ENCODE data around the gene C10orf71.

C10orf71 gene

DNA sequence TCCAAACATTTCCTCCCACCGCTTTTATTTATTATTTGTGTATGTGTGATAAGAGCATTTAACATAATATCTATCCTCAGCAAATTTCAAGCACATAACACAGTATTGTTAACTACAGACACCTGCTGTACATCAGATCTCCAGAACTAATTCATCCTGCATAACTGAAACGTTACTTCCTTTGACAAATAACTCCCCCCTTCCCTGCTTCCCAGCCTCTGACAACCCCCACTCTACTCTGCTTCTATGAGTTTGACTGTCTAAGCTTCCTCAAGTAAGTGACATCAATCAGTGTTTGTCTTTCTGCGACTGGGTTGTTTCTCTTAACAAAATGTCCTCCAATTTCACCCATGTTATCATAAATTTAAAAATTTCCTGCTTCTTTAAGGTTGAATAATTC is 22.1 kb downstream of the C10orf71 start:
- no peak for DNase-seq

DNA sequence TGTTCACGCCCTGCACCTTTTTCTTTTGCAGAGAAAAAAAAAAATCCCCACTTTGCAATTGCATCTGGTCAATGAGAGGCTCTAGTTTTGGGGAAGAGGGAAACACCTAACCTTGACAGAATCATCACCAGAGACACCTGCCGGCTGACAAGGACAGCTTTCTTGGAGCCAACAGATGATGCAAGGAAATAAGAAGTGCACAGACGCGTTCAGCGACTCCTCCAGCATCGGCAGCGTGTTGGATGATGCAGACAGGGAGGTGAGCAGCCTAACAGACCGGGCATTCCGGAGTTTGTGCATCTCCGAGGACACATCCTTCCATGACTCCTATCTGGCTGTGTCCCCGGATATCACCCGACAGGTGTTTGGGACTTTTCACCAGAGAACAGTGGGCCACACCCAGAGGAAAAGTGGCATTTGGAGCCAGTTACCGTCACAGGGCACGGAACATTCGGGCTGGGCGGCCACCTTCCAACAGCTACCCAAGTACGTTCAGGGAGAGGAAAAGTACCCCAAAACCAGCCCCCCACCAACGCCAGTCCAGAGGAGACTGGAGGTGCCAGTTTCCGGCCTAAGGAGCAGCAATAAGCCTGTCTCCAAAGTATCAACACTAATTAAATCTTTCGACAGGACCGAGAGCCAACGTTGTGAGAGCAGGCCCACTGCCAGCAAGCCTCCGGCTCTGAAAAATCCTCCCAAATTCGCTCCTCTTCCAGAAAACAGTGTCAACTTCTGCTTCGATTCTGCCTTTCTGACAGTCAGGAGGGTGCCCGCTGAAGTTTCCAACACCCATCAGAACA is 23.6 kb downstream of the C10orf71 start:
- no peak for DNase-seq

GRCh38 chr10:49323171-49323895 is 24.4 kb downstream of the C10orf71 start:
- no peak for DNase-seq

- DNase-seq, result no peak
Measured at GRCh38 chr10:49323896-49324270, 24.9 kb downstream of the C10orf71 start.

GRCh38 chr10:49324711-49325110 is 25.7 kb downstream of the C10orf71 start:
- no peak for DNase-seq

GRCh38 chr10:49325131-49325915 is 26.4 kb downstream of the C10orf71 start:
- no peak for DNase-seq

- no peak for DNase-seq
Measured at GRCh38 chr10:49325916-49326783, 27.2 kb downstream of the C10orf71 start.

- no peak for DNase-seq
Measured at GRCh38 chr10:49327036-49327813, 28.3 kb downstream of the C10orf71 start.

DNA sequence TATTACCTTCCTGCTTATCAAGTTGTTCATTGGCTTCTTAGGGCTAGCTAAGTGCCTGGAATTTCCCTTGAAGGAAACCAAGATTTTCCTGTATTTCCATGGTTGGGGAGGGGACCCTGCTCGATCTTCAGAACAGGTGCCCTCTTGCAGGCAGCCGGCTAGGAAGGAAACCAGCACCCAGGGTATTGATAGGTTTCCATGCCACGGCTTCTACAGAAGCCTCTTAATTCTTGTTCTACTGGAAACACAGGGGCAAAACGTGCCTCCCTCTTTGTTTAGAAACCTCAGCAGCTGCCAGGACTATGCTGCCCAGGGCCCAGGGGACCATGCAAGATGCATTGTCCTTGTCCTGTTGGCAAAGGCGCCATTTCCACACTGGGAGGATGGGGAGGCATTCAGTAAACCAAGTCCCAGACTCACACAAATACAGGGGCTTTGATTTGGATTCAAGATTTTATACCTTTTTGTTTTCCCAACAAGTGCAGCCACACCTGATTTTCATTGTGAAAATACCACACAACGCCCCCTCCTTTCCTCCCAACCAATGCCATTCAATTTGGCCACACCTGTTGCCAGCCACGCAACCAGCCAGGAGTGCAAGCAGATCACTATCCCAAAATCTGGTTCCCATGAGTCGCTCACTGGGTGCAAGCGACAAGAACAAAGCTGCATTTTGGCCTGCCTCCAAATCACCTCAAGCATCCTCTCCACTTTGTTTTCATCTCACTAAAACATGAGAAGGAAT is 29.6 kb downstream of the C10orf71 start:
- no peak for DNase-seq

DNA sequence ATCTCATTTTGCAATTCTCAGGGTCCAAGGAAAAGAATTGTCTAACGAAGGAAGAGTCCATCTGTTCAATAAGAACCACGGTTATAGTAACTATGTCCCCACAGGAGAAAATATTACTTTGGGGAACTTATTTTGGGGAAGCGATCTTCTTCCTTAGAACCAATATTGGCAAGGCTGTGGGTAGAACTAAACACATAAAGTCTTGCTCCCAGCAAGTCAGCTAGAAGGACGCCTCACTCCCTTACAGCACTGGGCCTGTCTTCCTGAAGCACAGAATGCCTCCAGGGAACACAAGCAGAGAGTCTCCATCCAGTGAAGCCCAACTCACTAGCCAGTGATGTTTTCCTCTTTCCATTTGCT is 30.2 kb downstream of the C10orf71 start:
- DNase-seq, result no peak

GRCh38 chr10:49330127-49330665 is 31.2 kb downstream of the C10orf71 start:
- DNase-seq, result no peak

GRCh38 chr10:49331431-49331830 is 32.5 kb downstream of the C10orf71 start:
- DNase-seq, result no peak

- DNase-seq, result no peak
Measured at GRCh38 chr10:49332333-49332732, 33.4 kb downstream of the C10orf71 start.

GRCh38 chr10:49332768-49333167 is 33.8 kb downstream of the C10orf71 start:
- no peak for DNase-seq

DNA sequence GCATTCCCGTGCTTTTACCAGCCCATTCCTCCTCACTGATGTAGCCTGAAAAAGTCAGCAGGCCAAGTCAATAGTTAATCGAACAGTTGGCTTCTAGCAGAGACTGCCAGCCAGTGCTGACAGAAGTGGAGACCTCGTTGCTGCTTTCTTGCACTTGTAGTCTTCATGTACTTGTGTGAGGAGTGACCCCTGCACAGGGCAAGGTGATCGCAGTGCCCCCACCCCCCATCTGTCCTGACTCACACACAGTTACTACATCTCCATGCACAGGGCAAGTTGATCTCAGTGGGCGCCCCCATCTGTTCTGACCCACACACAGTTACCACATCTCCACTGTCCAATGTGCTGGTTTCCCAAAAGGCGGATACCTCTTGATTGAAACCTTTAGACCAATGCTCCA is 34.2 kb downstream of the C10orf71 start:
- DNase-seq, result no peak

DNA sequence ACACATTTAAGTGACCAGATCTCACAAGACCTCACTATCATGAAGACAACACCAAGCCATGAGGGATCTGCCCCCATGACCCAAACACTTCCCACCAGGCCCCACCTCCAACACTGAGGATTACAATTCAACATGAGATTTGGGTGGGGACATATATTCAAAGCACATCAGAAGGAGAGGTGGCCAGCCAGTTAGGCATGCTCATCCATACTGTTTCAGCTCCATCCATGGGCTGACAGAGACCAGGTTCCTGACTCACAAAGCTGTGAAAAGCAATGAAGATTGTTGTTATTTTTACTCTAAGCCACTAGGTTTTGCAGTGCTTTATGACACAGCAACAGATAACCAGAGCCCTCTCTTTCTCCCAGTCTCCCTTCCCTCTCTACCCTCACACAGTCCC is 36.0 kb downstream of the C10orf71 start:
- DNase-seq, result no peak

- DNase-seq, result no peak
Measured at GRCh38 chr10:49335364-49335972, 36.5 kb downstream of the C10orf71 start.

DNA sequence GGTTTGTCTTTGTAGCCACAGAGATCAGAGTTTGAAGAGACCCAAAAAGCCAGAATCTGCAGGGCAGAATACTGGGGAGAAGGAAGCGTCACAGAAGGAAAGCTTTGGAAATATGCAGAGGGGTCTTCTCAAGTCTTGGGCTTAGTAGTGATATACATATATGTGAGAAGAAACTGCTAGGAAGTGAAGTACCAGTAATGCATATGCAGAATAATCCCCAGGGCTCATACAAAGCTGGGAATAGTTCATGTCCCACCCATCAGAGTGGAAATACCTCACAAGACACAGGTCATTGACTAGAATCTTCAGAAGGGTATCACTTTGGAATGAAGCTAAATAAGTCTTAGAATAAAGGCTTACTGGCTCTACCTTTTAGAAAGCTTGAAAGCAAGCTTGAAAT is 39.6 kb downstream of the C10orf71 start:
- DNase-seq, result no peak

- no peak for DNase-seq
Measured at GRCh38 chr10:49344840-49345239, 45.9 kb downstream of the C10orf71 start.

DNA sequence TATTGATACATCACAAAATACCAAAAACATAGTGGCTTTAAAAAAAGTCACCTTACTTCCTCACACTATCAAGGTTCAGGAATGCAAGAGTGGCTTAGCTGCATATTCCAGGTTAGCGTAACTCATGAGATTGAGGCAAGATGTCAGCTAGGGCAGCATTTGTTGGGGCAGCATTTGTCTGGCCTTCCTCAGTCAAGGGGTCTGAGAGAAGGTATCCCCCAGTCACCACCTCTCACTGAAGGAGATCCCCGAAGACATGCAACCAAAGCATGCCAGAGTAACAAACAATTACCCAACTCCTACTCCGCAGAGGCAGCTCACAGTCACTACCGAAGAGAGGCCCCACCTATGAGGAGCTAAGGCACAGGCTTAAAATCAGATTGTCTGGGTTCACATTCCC is 48.4 kb downstream of the C10orf71 start:
- DNase-seq, result no peak
